ENCODE data around the gene ADAMTSL1. TPM values are rescaled to one million over a fixed set of nuclear protein-coding genes. Genes with fewer than 3 reads are reported as not detected.

ADAMTSL1 gene
- total RNA-seq, 1 experiment from 2014 or later, result 1.2 TPM

GRCh38 chr9:18542837-18543405 lies 69.0 kb downstream of the ADAMTSL1 start:
- Histone ChIP-seq H2BK120ac (ENCODE audit: low read depth, low read length, poor library complexity, severe bottlenecking) (no peak overlapping the region), H2BK15ac (ENCODE audit: low read depth, low read length) (no peak overlapping the region), H3K27ac (ENCODE audit: insufficient read length, low read depth, low read length) (no peak overlapping the region), H2BK5ac (ENCODE audit: insufficient read length, low read length) (no peak overlapping the region), H3T11ph (ENCODE audit: low read length) (no peak overlapping the region), H3K23me2 (ENCODE audit: insufficient read length, low read depth, low read length, poor library complexity, severe bottlenecking) (no peaks in the 10 kb centered on the region), H3K9me3 (ENCODE audit: control insufficient read depth, low read depth, low read length) (no peaks in the 10 kb centered on the region), H3K9ac (ENCODE audit: extremely low read depth, insufficient read length, low read length) (no peak overlapping the region), H2BK12ac (ENCODE audit: insufficient read length, low read depth, low read length) (no peak overlapping the region), H3K27me3 (ENCODE audit: insufficient read depth, low read length) (no peaks in the 10 kb centered on the region), H3K4ac (ENCODE audit: low read depth, low read length) (no peak overlapping the region), H3K4me2 (ENCODE audit: insufficient read depth, insufficient read length, low read length) (no peak overlapping the region), H2AK5ac (ENCODE audit: insufficient read length, low read length) (no peak overlapping the region), H3K79me2 (ENCODE audit: insufficient read depth, low read length) (no peaks in the 10 kb centered on the region), H2AFZ (ENCODE audit: low read length) (no peak overlapping the region), H3K56ac (ENCODE audit: insufficient read length, low read depth, low read length) (no peak overlapping the region), H3K79me1 (ENCODE audit: insufficient read depth, low read depth, low read length, poor library complexity, severe bottlenecking) (no peaks in the 10 kb centered on the region), H3K18ac (ENCODE audit: insufficient read length, low read depth, low read length) (no peak overlapping the region), H3K14ac (ENCODE audit: insufficient read depth, low read length) (no peak overlapping the region), H2BK20ac (ENCODE audit: low read depth, low read length, poor library complexity, severe bottlenecking) (no peak overlapping the region), H4K91ac (ENCODE audit: insufficient read length, low read depth, low read length) (no peak overlapping the region), H4K20me1 (ENCODE audit: control insufficient read depth, insufficient read depth, insufficient read length) (no peaks in the 10 kb centered on the region), H4K8ac (replicated peaks; ENCODE audit: insufficient read length, low read depth, low read length) (no peak overlapping the region), H3K4me1 (ENCODE audit: insufficient read depth, low read length) (no peaks in the 10 kb centered on the region), H4K5ac (ENCODE audit: insufficient read length, low read depth, low read length) (no peak overlapping the region), H3K23ac (ENCODE audit: insufficient read length, low read depth, low read length) (no peak overlapping the region)
- no peak for TF ChIP-seq CTCF (conservative IDR thresholded peaks at IDR 0.05)
- no peaks in the 10 kb centered on the region for H3K4me1 Mint-ChIP-seq
- H3K4me3 Mint-ChIP-seq, result no peak overlapping the region
- no peak for DNase-seq
- no peaks in the 10 kb centered on the region; the same call in 1 of the 2 replicates for H3K27me3 Mint-ChIP-seq (ENCODE audit: low read depth)
- no peaks in the 10 kb centered on the region for H3K9me3 Mint-ChIP-seq
- H3K27ac Mint-ChIP-seq, result no peak overlapping the region
- no CpG with 5 or more reads among the region's 2 CpGs for WGBS (ENCODE audit: extremely low coverage, insufficient read length, low lambda C conversion rate)
- H3K36me3 Mint-ChIP-seq (ENCODE audit: insufficient read depth in 1 of 3, low read depth in 3 of 3), result no peaks in the 10 kb centered on the region

Measured in H9 (cell line).